ENCODE measurements around the gene KDM4B.

DNA sequence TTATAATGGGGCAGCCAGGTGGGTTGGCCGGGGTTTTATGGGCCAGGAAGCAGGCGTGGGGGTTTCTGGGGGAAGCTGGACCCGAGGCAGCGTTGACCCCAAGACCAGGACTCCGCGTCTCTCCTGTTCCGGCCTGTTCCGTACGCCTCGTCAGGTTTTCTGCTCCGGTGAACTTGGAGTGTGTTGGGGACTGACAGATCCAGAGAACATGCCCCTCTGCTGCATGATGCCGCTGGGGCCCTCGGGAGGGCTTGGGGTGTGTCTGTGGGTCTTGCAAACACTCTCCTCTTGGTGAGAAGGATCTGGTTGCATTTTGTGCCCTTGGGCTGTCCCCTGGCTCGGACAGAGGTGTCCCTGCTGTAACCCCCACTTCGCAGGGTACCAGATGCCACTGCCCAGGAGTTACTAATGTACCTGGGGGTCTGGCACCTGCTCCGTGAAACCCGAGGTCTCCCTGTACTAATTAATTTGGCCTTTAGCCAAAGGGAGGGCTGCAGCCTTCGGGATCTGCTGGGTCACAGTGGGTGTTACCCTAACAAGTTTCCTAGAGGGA, 15.6 kb downstream of the KDM4B start:
- TF ChIP-seq, protein P1, sequence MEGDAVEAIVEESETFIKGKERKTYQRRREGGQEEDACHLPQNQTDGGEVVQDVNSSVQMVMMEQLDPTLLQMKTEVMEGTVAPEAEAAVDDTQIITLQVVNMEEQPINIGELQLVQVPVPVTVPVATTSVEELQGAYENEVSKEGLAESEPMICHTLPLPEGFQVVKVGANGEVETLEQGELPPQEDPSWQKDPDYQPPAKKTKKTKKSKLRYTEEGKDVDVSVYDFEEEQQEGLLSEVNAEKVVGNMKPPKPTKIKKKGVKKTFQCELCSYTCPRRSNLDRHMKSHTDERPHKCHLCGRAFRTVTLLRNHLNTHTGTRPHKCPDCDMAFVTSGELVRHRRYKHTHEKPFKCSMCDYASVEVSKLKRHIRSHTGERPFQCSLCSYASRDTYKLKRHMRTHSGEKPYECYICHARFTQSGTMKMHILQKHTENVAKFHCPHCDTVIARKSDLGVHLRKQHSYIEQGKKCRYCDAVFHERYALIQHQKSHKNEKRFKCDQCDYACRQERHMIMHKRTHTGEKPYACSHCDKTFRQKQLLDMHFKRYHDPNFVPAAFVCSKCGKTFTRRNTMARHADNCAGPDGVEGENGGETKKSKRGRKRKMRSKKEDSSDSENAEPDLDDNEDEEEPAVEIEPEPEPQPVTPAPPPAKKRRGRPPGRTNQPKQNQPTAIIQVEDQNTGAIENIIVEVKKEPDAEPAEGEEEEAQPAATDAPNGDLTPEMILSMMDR (IDR thresholded peaks at IDR 0.05) = no peak
- no peak for TF ChIP-seq POLR2A (IDR thresholded peaks at IDR 0.05)
- no peak for TF ChIP-seq POLR2AphosphoS5 (IDR thresholded peaks at IDR 0.05)

Data from gastroesophageal sphincter (tissue), 3 donors.